Islet of Langerhans (tissue), 1 donor: ENCODE measurements around the gene FABP1.

Experiments
- FAIRE-seq: peaks from one replicate; lab custom pipeline; 2011; peaks lifted over from hg19 to GRCh38; lab: Jason Lieb, UNC

Gene FABP1

GRCh38 chr2:88136817-88137216, 9.0 kb upstream of the FABP1 start:
- no peak for FAIRE-seq

- FAIRE-seq: no peak
Observed at GRCh38 chr2:88133875-88134274, 6.0 kb upstream of the FABP1 start.

GRCh38 chr2:88131999-88132368, 4.1 kb upstream of the FABP1 start:
- no peak for FAIRE-seq

GRCh38 chr2:88131201-88131998, 3.5 kb upstream of the FABP1 start:
- no peak for FAIRE-seq

- FAIRE-seq: no peak
Observed at GRCh38 chr2:88129313-88129959, 1.6 kb upstream of the FABP1 start.

- no peak for FAIRE-seq
Observed at GRCh38 chr2:88128654-88129312, 921 bp upstream of the FABP1 start.

- no peak for FAIRE-seq
Observed at GRCh38 chr2:88127638-88127887, 299 bp downstream of the FABP1 start.

GRCh38 chr2:88126772-88127637, 857 bp downstream of the FABP1 start:
- FAIRE-seq: no peak

- FAIRE-seq: no peak
Observed at GRCh38 chr2:88125924-88126771, 1.7 kb downstream of the FABP1 start.

- no peak for FAIRE-seq
Observed at GRCh38 chr2:88125344-88125923, 2.4 kb downstream of the FABP1 start.

- no peak for FAIRE-seq
Observed at GRCh38 chr2:88123975-88124917, 3.6 kb downstream of the FABP1 start.

GRCh38 chr2:88123164-88123974, 4.5 kb downstream of the FABP1 start:
- no peak for FAIRE-seq

- no peak for FAIRE-seq
Observed at GRCh38 chr2:88122141-88122884, 5.5 kb downstream of the FABP1 start.

- no peak for FAIRE-seq
Observed at GRCh38 chr2:88121678-88122077, 6.2 kb downstream of the FABP1 start.

- FAIRE-seq: no peak
Observed at GRCh38 chr2:88117973-88118372, 9.9 kb downstream of the FABP1 start.

- no peak for FAIRE-seq
Observed at GRCh38 chr2:88116669-88117432, 11.0 kb downstream of the FABP1 start.

GRCh38 chr2:88115825-88116518, 11.9 kb downstream of the FABP1 start:
- FAIRE-seq: no peak
